ENCODE results near the gene KRT40. TPM values are rescaled to one million over a fixed set of nuclear protein-coding genes. Genes with fewer than 3 reads are reported as not detected.

KRT40 gene
- total RNA-seq, 1 donor from 2014 or later, result not detected

- intact Hi-C loops (cut with micrococcal nuclease), result no loop called here
- ChIA-PET CTCF (no interaction called here), POLR2A (no interaction called here)
- Mint-ChIP-seq H3K9me3 (no peaks in the 10 kb centered on the region), H3K27me3 (peaks cover 41% of the 10 kb centered on the region), H3K36me3 (ENCODE audit: low read depth) (no peaks in the 10 kb centered on the region), H3K4me3 (no peak overlapping the region), H3K4me1 (no peaks in the 10 kb centered on the region), H3K27ac (no peak overlapping the region)
- ATAC-seq (ENCODE audit: low read depth) (no peak), DNase-seq (no peak)
- no peak for TF ChIP-seq CTCF (IDR thresholded peaks at IDR 0.05)
These were observed 41.6 kb downstream of the KRT40 start for GRCh38 chr17:40942553-40942952.

GRCh38 chr17:40940266-40940665 is 43.9 kb downstream of the KRT40 start:
- Mint-ChIP-seq H3K27ac (no peak overlapping the region), H3K36me3 (ENCODE audit: low read depth) (no peaks in the 10 kb centered on the region), H3K4me3 (no peak overlapping the region), H3K27me3 (peaks cover 30% of the 10 kb centered on the region), H3K4me1 (no peaks in the 10 kb centered on the region), H3K9me3 (no peaks in the 10 kb centered on the region)
- POLR2A ChIA-PET, result no interaction called here
- CTCF ChIA-PET, result no interaction called here
- no peak for TF ChIP-seq CTCF (IDR thresholded peaks at IDR 0.05)
- ATAC-seq (ENCODE audit: low read depth) (no peak), DNase-seq (no peak)
- intact Hi-C loops (cut with micrococcal nuclease), result no loop called here

GRCh38 chr17:40938981-40939380 is 45.1 kb downstream of the KRT40 start:
- Mint-ChIP-seq H3K4me3 (no peak overlapping the region), H3K4me1 (no peaks in the 10 kb centered on the region), H3K27me3 (peaks cover 30% of the 10 kb centered on the region), H3K9me3 (no peaks in the 10 kb centered on the region), H3K27ac (no peak overlapping the region), H3K36me3 (ENCODE audit: low read depth) (no peaks in the 10 kb centered on the region)
- ChIA-PET POLR2A (no interaction called here), CTCF (no interaction called here)
- TF ChIP-seq CTCF (IDR thresholded peaks at IDR 0.05), result no peak
- DNase-seq (no peak), ATAC-seq (ENCODE audit: low read depth) (no peak)
- intact Hi-C loops (cut with micrococcal nuclease), result no loop called here

- Mint-ChIP-seq H3K4me1 (no peaks in the 10 kb centered on the region), H3K36me3 (ENCODE audit: low read depth) (no peaks in the 10 kb centered on the region), H3K9me3 (no peaks in the 10 kb centered on the region), H3K27ac (no peak within 1 kb of the TSS), H3K4me3 (no peak within 1 kb of the TSS), H3K27me3 (peaks cover 35% of the 10 kb centered on the region)
- ChIA-PET CTCF (no interaction called here), POLR2A (no interaction called here)
- intact Hi-C loops (cut with micrococcal nuclease), result no loop called here
- DNase-seq (no peak), ATAC-seq (ENCODE audit: low read depth) (no peak)
- TF ChIP-seq CTCF (IDR thresholded peaks at IDR 0.05), result no peak
These were observed 46.7 kb downstream of the KRT40 start, which contains the start of gene KRT23 for GRCh38 chr17:40937384-40937819. TSS of gene KRT23 (minus strand) at chr17:40937646. CDS start at chr17:40936603, 1,043 bp downstream.

GRCh38 chr17:40936976-40937375 is 47.1 kb downstream of the KRT40 start:
- no peak for DNase-seq
- intact Hi-C loops (cut with micrococcal nuclease), result no loop called here
- no peak overlapping the region for H3K4me3 Mint-ChIP-seq
- POLR2A ChIA-PET, result no interaction called here
- CTCF ChIA-PET, result no interaction called here
- no peak overlapping the region for H3K27ac Mint-ChIP-seq
- no peaks in the 10 kb centered on the region for H3K36me3 Mint-ChIP-seq (ENCODE audit: low read depth)
- no peaks in the 10 kb centered on the region for H3K9me3 Mint-ChIP-seq
- no peaks in the 10 kb centered on the region for H3K4me1 Mint-ChIP-seq
- no peak for TF ChIP-seq CTCF (IDR thresholded peaks at IDR 0.05)
- ATAC-seq (ENCODE audit: low read depth), result no peak
- peaks cover 36% of the 10 kb centered on the region for H3K27me3 Mint-ChIP-seq
